OCI-LY1 (cell line): ENCODE data around the gene LRRC57.

Source experiments
- CTCF ChIP-seq: fragments of 200-600 bp; sonication (generic), shearing (Covaris generic); IDR thresholded peaks from 2 replicates; pipeline ENCODE4 v1.5.1; 2017; ENCODE audit warnings: mild to moderate bottlenecking, antibody characterized with exemption, low read length, moderate library complexity, mixed read lengths
- EZH2 ChIP-seq: fragments of 200-600 bp; sonication (generic), shearing (Covaris generic); IDR thresholded peaks from 2 replicates; pipeline ENCODE4 v1.8.0; 2017; ENCODE audit warnings: borderline replicate concordance, mixed run types, mild to moderate bottlenecking, antibody characterized with exemption, low read length, moderate library complexity, mixed read lengths

- TF ChIP-seq CTCF (no peak), EZH2 (no peak)
Observed at GRCh38 chr15:42511007-42511391, 37.6 kb downstream of the LRRC57 start.
